ENCODE measurements around the gene LACC1. TPM values are rescaled to one million over a fixed set of nuclear protein-coding genes. Genes with fewer than 3 reads are reported as not detected.

Gene LACC1
- polyA plus RNA-seq, 1 of the 3 experiments (the other 2 are of a cell fraction): 4.2 TPM

- no peaks in the 10 kb centered on the region for H3K36me3 ChIP-seq (replicated peaks in 1 of 2; ENCODE audit: control insufficient read depth in 1 of 2, insufficient read depth in 2 of 2, low read length in 1 of 2)
These were observed 28.7 kb downstream of the LACC1 start for GRCh38 chr13:43908156-43909126.

GRCh38 chr13:43910856-43911255 lies 31.2 kb downstream of the LACC1 start:
- H2AFZ ChIP-seq (ENCODE audit: low read depth): no peak overlapping the region
- CTCF ChIA-PET: interaction anchor here (0.8 to 9.6 kb wide), 4 partner anchors 10 to 530 kb away, joined by 3 to 158 read pairs (median 4); no protein-coding TSS in a partner anchor
- no peaks in the 10 kb centered on the region for H3K9me2 ChIP-seq
- H3K9me3 ChIP-seq: no peaks in the 10 kb centered on the region
- no peaks in the 10 kb centered on the region for H3K79me2 ChIP-seq (ENCODE audit: insufficient read depth)
- no peaks in the 10 kb centered on the region for H4K20me1 ChIP-seq (ENCODE audit: insufficient read depth)
- peaks cover 3 to 6% of the 10 kb centered on the region in 2 experiments; a peak in 2 of 4 replicates for H3K4me1 ChIP-seq (ENCODE audit: control insufficient read depth in 1 of 2, insufficient read depth in 2 of 2, low read depth in 1 of 2, low read length in 1 of 2)
- DNase-seq: no peak
- POLR2A ChIA-PET: no interaction called here
- H3F3A ChIP-seq (replicated peaks; ENCODE audit: insufficient read depth): peaks cover 6% of the 10 kb centered on the region
- H3K9ac ChIP-seq: no peak overlapping the region
- TF ChIP-seq ELF1 (IDR thresholded peaks at IDR 0.05) (no peak), YY1 (IDR thresholded peaks at IDR 0.05; ENCODE audit: low read depth) (no peak), TAF1 (IDR thresholded peaks at IDR 0.05; ENCODE audit: borderline replicate concordance, low read depth, low read length) (no peak)
- H3K4me2 ChIP-seq: no peak overlapping the region
- no peaks in the 10 kb centered on the region for H3K36me3 ChIP-seq (replicated peaks in 1 of 2; ENCODE audit: control insufficient read depth in 1 of 2, insufficient read depth in 2 of 2, low read length in 1 of 2)
- no peak overlapping the region for H3K27ac ChIP-seq (ENCODE audit: low read depth in 2 of 2, low read length in 1 of 2)
- no peaks in the 10 kb centered on the region for H3K27me3 ChIP-seq (ENCODE audit: insufficient read depth)
- H3K4me3 ChIP-seq (ENCODE audit: low read depth in 2 of 2, low read length in 1 of 2): no peak overlapping the region

More at GRCh38 chr13:43908156-43909126, 28.7 kb downstream of the LACC1 start:
- peak overlapping the region; percentile 46; the same call in 1 of the 2 replicates for H3K4me2 ChIP-seq
- no peak overlapping the region for H2AFZ ChIP-seq (ENCODE audit: low read depth)
- no peaks in the 10 kb centered on the region for H4K20me1 ChIP-seq (ENCODE audit: insufficient read depth)
- peaks cover 3 to 6% of the 10 kb centered on the region in 2 experiments; a peak in 2 of 4 replicates for H3K4me1 ChIP-seq (ENCODE audit: control insufficient read depth in 1 of 2, insufficient read depth in 2 of 2, low read depth in 1 of 2, low read length in 1 of 2)
- POLR2A ChIA-PET: interaction anchor here (0.6 to 1.7 kb wide), 2 partner anchors 236 to 529 kb away, joined by 3 to 4 read pairs; no protein-coding TSS in a partner anchor
- CTCF ChIA-PET: interaction anchor here (0.6 to 9.6 kb wide), 59 partner anchors 8 to 1139 kb away, joined by 3 to 158 read pairs (median 4); no protein-coding TSS in a partner anchor
- H3K9me3 ChIP-seq: no peaks in the 10 kb centered on the region
- WGBS (ENCODE audit: low lambda C conversion rate): 48% methylated on average over 2 of the region's 2 CpGs
- H3K9ac ChIP-seq: peak overlapping the region; percentile 53; the same call in 1 of the 2 replicates
- no peaks in the 10 kb centered on the region for H3K27me3 ChIP-seq (ENCODE audit: insufficient read depth)
- peak overlapping the region in 1 of 2 experiments; percentile 67; a peak in 3 of 4 replicates for H3K27ac ChIP-seq (ENCODE audit: low read depth in 2 of 2, low read length in 1 of 2)
- TF ChIP-seq RAD21 (IDR thresholded peaks at IDR 0.05; ENCODE audit: low read length) (peak; percentile 63), CTCF (IDR thresholded peaks at IDR 0.05) (peak; percentile 76), TCF12 (IDR thresholded peaks at IDR 0.05) (no peak), USF2 (IDR thresholded peaks at IDR 0.05; ENCODE audit: borderline replicate concordance, low read depth, low read length) (no peak), SMC3 (IDR thresholded peaks at IDR 0.05; ENCODE audit: low read depth, low read length) (peak; percentile 63), JUND (IDR thresholded peaks at IDR 0.05) (no peak), NRF1 (IDR thresholded peaks at IDR 0.05; ENCODE audit: low read depth, low read length) (no peak)
- H3K9me2 ChIP-seq: no peaks in the 10 kb centered on the region
- no peaks in the 10 kb centered on the region for H3K79me2 ChIP-seq (ENCODE audit: insufficient read depth)
- peak; percentile 36 for DNase-seq
- no peak overlapping the region; a peak in 1 of 4 replicates for H3K4me3 ChIP-seq (ENCODE audit: low read depth in 2 of 2, low read length in 1 of 2)
- H3F3A ChIP-seq (replicated peaks; ENCODE audit: insufficient read depth): peaks cover 8% of the 10 kb centered on the region
